Measurements from ENCODE around the gene BRD7.

Gene BRD7

GRCh38 chr16:50298591-50299507 is 69.9 kb downstream of the BRD7 start:
- Histone ChIP-seq H3K9ac (ENCODE audit: low read length) (no peak overlapping the region), H3K27me3 (ENCODE audit: low read depth, low read length) (no peaks in the 10 kb centered on the region), H3K4me2 (ENCODE audit: low read length) (no peak overlapping the region), H3K4me3 (ENCODE audit: low read length) (no peak overlapping the region), H3K9me3 (ENCODE audit: insufficient read depth, low read length) (no peaks in the 10 kb centered on the region), H3K4me1 (ENCODE audit: low read length) (no peaks in the 10 kb centered on the region), H2AFZ (ENCODE audit: low read depth, low read length) (no peak overlapping the region), H4K20me1 (ENCODE audit: insufficient read depth, low read length) (0 out of 2 replicates have a peak, but pooled peaks cover 4% of the 10 kb centered on the region), H3K36me3 (replicated peaks; ENCODE audit: low read depth, low read length) (peaks cover 14% of the 10 kb centered on the region), H3K27ac (ENCODE audit: low read length) (no peak overlapping the region), H3K79me2 (ENCODE audit: low read length) (no peaks in the 10 kb centered on the region)
- TF ChIP-seq, protein P1, sequence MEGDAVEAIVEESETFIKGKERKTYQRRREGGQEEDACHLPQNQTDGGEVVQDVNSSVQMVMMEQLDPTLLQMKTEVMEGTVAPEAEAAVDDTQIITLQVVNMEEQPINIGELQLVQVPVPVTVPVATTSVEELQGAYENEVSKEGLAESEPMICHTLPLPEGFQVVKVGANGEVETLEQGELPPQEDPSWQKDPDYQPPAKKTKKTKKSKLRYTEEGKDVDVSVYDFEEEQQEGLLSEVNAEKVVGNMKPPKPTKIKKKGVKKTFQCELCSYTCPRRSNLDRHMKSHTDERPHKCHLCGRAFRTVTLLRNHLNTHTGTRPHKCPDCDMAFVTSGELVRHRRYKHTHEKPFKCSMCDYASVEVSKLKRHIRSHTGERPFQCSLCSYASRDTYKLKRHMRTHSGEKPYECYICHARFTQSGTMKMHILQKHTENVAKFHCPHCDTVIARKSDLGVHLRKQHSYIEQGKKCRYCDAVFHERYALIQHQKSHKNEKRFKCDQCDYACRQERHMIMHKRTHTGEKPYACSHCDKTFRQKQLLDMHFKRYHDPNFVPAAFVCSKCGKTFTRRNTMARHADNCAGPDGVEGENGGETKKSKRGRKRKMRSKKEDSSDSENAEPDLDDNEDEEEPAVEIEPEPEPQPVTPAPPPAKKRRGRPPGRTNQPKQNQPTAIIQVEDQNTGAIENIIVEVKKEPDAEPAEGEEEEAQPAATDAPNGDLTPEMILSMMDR (IDR thresholded peaks at IDR 0.05; ENCODE audit: low read depth, low read length), result no peak

- Histone ChIP-seq H2AFZ (ENCODE audit: low read depth, low read length) (no peak overlapping the region), H3K4me2 (ENCODE audit: low read length) (no peak overlapping the region), H4K20me1 (ENCODE audit: insufficient read depth, low read length) (peaks cover 5% of the 10 kb centered on the region; the same call in 1 of the 2 replicates), H3K9ac (ENCODE audit: low read length) (no peak overlapping the region), H3K27ac (ENCODE audit: low read length) (no peak overlapping the region), H3K27me3 (ENCODE audit: low read depth, low read length) (no peaks in the 10 kb centered on the region), H3K4me3 (ENCODE audit: low read length) (no peak overlapping the region), H3K79me2 (ENCODE audit: low read length) (no peaks in the 10 kb centered on the region), H3K4me1 (ENCODE audit: low read length) (no peaks in the 10 kb centered on the region), H3K36me3 (replicated peaks; ENCODE audit: low read depth, low read length) (peaks cover 19% of the 10 kb centered on the region), H3K9me3 (ENCODE audit: insufficient read depth, low read length) (no peaks in the 10 kb centered on the region)
- TF ChIP-seq, protein P1 (IDR thresholded peaks at IDR 0.05; ENCODE audit: low read depth, low read length), result no peak
Measured at GRCh38 chr16:50298075-50298460, 70.7 kb downstream of the BRD7 start.

DNA sequence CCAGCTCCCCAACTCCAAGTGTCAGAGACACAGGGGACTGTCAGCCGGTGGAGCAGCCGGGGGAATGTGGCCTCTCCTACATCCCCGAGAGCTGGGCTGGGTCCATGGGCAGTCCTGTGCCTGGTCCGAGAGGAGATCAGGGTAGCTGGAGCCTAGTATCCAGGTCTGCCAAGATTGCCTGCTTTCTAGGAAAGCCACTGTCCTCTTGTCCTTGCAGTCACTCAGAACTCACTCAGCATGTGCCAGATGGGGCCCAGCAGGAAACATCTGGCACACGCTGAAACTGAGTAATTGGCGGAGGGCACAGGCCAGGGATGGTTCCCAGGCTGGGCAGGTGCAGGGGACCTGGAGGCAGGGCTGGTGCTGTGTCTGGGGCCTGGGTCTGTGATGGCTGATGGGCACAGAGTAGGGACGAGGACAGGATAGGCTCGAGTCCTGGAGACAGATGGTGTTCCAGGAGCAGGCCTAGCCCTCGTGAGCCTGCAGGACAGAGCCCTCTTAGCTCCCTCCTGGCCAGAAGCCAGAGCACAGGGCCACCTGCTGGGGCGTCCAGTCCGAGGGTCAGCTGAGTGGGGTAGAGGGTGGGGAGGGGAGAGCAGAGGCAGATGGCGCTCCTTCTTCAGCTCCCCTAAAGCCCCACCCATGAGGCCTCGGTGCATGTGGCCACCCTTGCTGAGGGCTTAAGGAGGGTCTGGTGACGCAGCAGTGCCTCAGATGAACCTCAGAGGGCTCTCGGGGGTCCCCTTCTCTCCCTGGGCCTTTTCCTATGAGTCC is 71.3 kb downstream of the BRD7 start:
- H4K20me1 ChIP-seq (ENCODE audit: insufficient read depth, low read length), result peaks cover 9% of the 10 kb centered on the region; the same call in 1 of the 2 replicates
- no peak overlapping the region for H3K27ac ChIP-seq (ENCODE audit: low read length)
- no peak overlapping the region for H2AFZ ChIP-seq (ENCODE audit: low read depth, low read length)
- TF ChIP-seq EZH2phosphoT487 (IDR thresholded peaks at IDR 0.05; ENCODE audit: low read depth), result no peak
- TF ChIP-seq, protein P1 (IDR thresholded peaks at IDR 0.05; ENCODE audit: low read depth, low read length), result no peak
- no peak overlapping the region for H3K4me2 ChIP-seq (ENCODE audit: low read length)
- no peak overlapping the region for H3K9ac ChIP-seq (ENCODE audit: low read length)
- no peaks in the 10 kb centered on the region for H3K79me2 ChIP-seq (ENCODE audit: low read length)
- no peak overlapping the region for H3K4me3 ChIP-seq (ENCODE audit: low read length)
- H3K4me1 ChIP-seq (ENCODE audit: low read length), result no peaks in the 10 kb centered on the region
- H3K9me3 ChIP-seq (ENCODE audit: insufficient read depth, low read length), result no peaks in the 10 kb centered on the region
- H3K36me3 ChIP-seq (replicated peaks; ENCODE audit: low read depth, low read length), result peaks cover 25% of the 10 kb centered on the region
- no peaks in the 10 kb centered on the region for H3K27me3 ChIP-seq (ENCODE audit: low read depth, low read length)

GRCh38 chr16:50296807-50297206 is 72.0 kb downstream of the BRD7 start:
- no peak overlapping the region for H3K9ac ChIP-seq (ENCODE audit: low read length)

More at GRCh38 chr16:50296807-50297206, 72.0 kb downstream of the BRD7 start:
- Histone ChIP-seq H4K20me1 (ENCODE audit: insufficient read depth, low read length) (peaks cover 9% of the 10 kb centered on the region; the same call in 1 of the 2 replicates), H3K36me3 (replicated peaks; ENCODE audit: low read depth, low read length) (peaks cover 29% of the 10 kb centered on the region), H3K9me3 (ENCODE audit: insufficient read depth, low read length) (no peaks in the 10 kb centered on the region), H2AFZ (ENCODE audit: low read depth, low read length) (no peak overlapping the region), H3K27ac (ENCODE audit: low read length) (no peak overlapping the region), H3K4me1 (ENCODE audit: low read length) (no peaks in the 10 kb centered on the region), H3K27me3 (ENCODE audit: low read depth, low read length) (no peaks in the 10 kb centered on the region), H3K4me2 (ENCODE audit: low read length) (no peak overlapping the region), H3K4me3 (ENCODE audit: low read length) (no peak overlapping the region), H3K79me2 (ENCODE audit: low read length) (no peaks in the 10 kb centered on the region)
- no peak for TF ChIP-seq EZH2phosphoT487 (IDR thresholded peaks at IDR 0.05; ENCODE audit: low read depth)
- TF ChIP-seq, protein P1 (IDR thresholded peaks at IDR 0.05; ENCODE audit: low read depth, low read length), result no peak
